Umbilical cord (tissue), 2 donors: ENCODE data around the gene GSS. TPM values are rescaled to one million over a fixed set of nuclear protein-coding genes. Genes with fewer than 3 reads are reported as not detected.

Source experiments
- DNase-seq: peaks from one replicate; pipeline ENCODE4 v3.0.0-alpha.2; 2015; ENCODE audit warnings: low spot score
- total RNA-seq: library from RNA; depleted of rRNA; stranded (reverse); fragments of >200 nt; gene quantifications from one replicate; pipeline ENCODE4 v1.2.3, GENCODE V29; 2014; ENCODE audit warnings: low replicate concordance; ENCODE audit not compliant: insufficient read depth

GSS gene
- total RNA-seq, 1 donor from 2014 or later = 39.5 TPM

DNA sequence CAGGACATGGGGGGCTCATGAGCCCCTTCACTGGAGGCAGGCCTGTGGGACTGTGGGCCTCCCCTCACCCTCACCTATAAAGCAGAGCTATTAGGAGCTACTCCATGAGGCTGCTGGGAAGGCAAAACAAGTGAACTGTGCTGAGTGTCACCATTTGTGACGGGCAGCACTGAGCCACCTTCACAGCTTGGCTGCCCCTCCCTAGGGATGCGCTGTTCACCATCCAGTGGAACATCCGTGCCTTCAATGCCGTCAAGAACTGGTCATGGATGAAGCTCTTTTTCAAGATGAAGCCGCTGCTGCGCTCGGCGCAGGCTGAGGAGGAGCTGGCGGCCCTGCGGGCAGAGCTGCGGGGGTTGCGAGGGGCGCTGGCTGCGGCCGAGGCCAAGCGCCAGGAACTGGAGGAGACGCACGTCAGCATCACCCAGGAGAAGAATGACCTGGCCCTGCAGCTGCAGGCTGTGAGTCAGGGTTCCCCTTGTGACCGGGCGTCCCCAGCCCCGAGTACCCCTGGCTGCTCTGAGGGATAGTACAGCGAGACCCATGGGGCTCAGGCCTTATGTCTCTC, 38.4 kb upstream of the GSS start:
- DNase-seq = no peak

GRCh38 chr20:34992751-34993417, 37.3 kb upstream of the GSS start:
- DNase-seq = no peak

DNA sequence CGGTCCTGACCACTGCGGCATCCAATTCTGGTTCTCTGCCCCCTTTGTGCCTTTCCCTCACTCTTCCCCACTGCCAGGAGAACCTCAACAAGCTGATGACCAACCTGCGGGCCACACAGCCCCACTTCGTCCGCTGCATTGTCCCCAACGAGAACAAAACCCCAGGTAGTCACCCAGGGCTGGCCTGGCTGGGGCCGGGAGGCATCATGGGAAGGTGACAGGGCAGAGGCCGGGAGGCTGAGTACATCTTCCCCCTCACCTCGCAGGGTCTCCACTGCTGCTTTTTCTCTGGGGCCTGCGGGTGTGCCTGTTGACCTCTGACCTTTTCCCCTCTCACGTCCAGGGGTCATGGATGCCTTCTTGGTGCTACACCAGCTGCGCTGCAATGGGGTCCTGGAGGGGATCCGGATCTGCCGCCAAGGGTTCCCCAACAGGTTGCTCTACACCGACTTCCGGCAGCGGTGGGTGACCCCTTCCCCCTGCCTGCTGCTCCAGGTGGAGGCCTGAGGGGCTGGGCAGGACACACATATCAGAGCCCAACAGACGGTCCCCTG, 35.1 kb upstream of the GSS start:
- DNase-seq = no peak

DNA sequence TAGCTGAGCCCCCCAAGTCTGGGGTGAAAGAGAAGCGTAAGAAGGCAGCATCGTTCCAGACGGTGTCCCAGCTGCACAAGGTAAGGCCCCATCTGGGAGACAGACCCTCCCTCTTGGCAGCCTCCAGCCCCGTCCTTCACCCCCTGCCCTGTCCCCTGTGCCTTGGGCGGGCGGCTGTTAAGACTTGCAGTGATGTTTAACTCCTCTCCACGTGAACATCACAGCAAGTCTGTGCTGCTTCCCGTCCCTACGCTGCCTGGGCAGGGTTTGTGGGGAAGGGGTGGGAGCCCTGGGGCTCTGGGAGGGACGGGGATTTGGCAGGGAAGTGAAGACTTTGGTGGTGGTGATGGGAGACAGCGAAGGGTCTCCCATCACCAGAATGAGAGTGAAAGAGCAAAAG, 34.6 kb upstream of the GSS start:
- DNase-seq = no peak

GRCh38 chr20:34989670-34990069, 34.1 kb upstream of the GSS start:
- no peak for DNase-seq

- no peak for DNase-seq
Measured at GRCh38 chr20:34989118-34989517, 33.5 kb upstream of the GSS start.

DNA sequence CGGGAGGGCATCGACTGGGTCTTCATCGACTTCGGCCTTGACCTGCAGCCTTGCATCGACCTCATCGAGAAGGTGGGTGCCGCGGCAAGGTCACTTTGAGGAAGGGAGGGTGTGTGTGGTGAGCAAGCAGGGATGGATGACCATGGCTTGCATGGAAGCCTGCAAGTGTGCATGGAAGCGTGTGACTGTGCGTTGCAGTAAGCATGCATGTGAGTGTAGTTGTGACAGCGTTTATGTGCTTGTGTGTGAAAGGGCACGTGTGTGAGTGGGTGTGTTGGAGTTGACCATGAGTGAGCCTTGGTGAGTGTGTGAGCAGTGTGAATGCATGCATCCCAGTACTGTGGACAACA, 32.6 kb upstream of the GSS start:
- no peak for DNase-seq

DNA sequence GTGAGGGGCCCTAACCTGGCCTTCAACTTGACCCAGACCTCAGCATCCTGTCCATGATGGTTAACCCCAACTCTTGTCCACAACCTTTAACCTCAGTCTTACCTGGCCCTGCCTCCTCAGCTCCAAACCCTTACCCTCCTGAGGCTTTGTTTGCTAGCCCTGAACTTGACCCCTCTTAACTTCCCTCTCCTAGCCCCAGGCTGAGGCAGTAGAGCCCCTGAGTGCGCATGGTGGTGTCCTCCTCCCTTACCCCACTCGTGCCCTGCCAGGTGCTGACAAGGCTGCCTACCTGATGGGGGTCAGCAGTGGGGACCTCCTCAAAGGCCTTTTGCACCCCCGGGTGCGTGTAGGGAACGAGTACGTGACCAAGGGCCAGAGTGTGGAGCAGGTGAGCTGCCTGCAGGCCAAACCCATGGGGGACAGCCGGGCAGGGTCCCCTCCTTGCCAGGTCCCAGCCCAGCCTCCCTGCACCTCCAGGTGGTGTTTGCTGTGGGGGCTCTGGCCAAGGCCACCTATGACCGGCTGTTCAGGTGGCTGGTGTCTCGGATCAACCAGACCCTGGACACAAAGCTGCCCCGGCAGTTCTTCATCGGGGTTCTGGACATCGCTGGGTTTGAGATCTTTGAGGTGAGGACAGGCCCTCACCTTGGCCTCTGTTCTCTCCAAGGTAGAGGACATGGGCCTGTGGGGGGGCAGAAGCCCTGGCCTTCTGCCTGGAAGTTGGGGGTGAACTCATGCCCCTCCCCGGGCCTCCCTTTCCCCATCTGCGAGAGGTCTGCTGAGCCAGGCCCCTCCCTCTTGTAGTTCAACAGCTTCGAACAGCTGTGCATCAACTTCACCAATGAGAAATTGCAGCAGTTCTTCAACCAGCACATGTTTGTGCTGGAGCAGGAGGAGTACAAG, 31.9 kb upstream of the GSS start:
- DNase-seq = no peak

- DNase-seq = no peak
Measured at GRCh38 chr20:34986311-34987287, 31.0 kb upstream of the GSS start.

- no peak for DNase-seq
Measured at GRCh38 chr20:34985461-34986310, 30.1 kb upstream of the GSS start.

GRCh38 chr20:34984756-34985261, 29.2 kb upstream of the GSS start:
- DNase-seq = no peak

GRCh38 chr20:34983995-34984735, 28.6 kb upstream of the GSS start:
- no peak for DNase-seq

DNA sequence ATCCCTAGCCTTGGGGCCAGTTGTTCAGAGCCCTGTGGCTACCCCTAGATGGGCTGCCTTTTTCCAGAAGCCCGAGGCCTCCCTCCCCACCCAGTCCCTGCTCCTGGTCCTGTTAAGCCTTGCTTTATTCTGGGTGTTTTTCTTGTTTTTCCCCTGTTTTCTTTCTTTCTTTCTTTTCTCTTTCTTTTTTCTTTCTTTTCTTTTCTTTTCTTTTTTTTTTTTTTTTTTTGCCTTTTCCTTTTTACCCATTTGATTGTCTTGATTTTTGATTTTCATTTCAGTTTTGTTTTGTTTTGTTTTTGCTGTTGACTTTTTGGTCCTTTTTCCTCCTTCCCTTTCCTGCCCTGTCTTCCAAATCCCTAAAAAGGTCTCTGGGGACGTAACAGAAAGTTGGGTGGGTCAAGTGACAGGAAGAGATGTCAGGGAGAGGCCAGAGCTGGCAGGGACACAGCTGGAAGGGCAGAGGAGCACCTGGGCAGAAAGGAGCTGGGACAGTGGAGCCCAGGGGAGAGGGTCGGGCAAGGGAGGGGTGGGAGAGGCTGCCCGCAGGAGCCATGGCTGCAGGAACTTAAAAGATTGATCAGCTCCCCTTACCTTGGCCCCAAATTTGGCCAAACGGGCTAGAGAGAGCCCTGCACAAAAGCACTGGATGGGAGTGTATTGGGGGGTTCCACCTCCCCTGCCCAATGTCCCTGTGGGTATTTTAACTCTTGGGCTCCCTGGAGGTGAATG, 27.6 kb upstream of the GSS start:
- DNase-seq = no peak

- DNase-seq = no peak
Measured at GRCh38 chr20:34982270-34983088, 26.9 kb upstream of the GSS start.

DNA sequence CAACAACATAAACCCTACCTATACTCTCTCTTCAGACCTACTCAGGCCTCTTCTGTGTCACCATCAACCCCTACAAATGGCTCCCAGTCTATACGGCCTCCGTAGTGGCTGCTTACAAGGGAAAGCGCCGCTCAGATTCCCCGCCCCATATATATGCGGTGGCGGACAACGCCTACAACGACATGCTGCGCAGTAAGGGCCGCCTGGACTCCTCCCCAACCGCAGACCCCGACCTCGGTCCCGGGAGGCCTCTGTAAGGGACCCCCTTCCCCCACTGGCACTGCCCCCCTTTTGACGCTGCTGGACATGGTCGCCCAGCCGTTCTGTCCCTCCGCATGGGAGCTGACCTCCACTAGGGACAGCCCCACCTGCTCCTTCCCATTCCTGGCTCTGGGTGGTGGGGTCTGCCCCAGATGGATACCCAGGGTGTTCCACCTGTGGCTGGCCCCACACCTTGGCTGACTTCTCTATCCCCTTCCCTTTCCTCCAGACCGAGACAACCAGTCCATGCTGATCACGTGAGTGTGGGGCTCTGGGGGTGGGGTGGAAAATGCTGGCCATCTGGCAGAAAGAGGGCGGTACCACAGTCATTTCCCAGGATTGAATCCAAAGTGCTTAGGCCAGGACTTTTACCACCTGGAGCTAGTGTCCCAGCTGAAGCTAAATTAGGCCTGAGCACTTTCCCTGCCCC, 25.1 kb upstream of the GSS start:
- peak; percentile 40 for DNase-seq

DNA sequence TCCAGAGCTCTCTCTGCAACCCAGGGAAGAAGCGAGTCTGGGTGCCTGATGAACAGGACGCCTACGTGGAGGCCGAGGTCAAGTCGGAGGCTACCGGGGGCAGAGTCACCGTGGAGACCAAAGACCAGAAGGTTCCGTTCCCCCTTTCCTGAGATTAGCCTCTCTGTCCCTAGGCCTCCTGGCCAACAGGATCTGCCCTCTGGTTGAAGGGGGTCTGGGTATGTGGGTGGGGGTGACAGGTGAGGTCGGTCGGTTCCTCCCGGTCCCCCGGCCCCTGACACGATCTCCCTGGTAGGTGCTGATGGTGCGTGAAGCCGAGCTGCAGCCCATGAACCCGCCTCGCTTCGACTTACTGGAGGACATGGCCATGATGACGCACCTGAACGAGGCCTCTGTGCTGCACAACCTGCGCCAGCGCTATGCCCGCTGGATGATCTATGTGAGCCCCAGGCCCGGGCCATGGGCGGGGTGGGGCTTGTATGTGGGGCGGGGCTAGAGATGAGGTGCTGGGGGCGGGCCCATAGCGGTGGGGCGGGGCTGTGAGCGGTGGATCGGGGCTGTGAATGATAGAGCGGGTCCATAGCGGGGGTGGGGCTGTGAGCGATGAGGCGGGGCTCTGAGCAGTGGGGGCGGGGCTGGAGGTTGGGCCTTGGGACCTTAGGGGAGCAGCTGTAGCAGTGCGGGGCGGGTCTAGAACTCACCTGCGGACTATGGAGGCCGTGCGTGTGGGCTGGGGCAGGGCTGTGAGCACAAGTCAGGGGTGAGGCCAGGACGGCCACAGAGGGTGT, 24.0 kb upstream of the GSS start:
- DNase-seq = no peak
